Thyroid gland (tissue), 4 donors: ENCODE measurements around the gene CD101. TPM values are rescaled to one million over a fixed set of nuclear protein-coding genes. Genes with fewer than 3 reads are reported as not detected.

Experiments
- DNase-seq, 2 donors: peaks; one replicate each; pipeline ENCODE4 v3.0.0-alpha.2; 2019
- H3K27ac ChIP-seq, 3 donors: fragments of 200-600 bp; sonication (generic); 1 replicate in 2 of 3; 2 replicates in 1 of 3; pipeline ENCODE4 v1.5.1; 2016 to 2019; ENCODE audit warnings: mild to moderate bottlenecking in 1 of 3, moderate library complexity in 1 of 3
- H3K27me3 ChIP-seq: fragments of 200-600 bp; sonication (generic); one replicate; pipeline ENCODE4 v1.5.1; 2019
- H3K36me3 ChIP-seq, 2 donors: fragments of 200-600 bp; sonication (generic); one replicate each; pipeline ENCODE4 v1.5.1; 2016 to 2019
- H3K4me1 ChIP-seq, 2 donors: fragments of 200-600 bp; sonication (generic); one replicate each; pipeline ENCODE4 v1.5.1; 2017 to 2019
- H3K4me3 ChIP-seq, 3 donors: fragments of 200-600 bp; sonication (generic); replicated peaks in 1 of 3; 1 replicate in 2 of 3; 2 replicates in 1 of 3; pipeline ENCODE4 v1.5.1; 2016; ENCODE audit warnings: mild to moderate bottlenecking in 1 of 3
- H3K9me3 ChIP-seq: fragments of 200-600 bp; sonication (generic); one replicate; pipeline ENCODE4 v1.5.1; 2017
- POLR2A ChIP-seq, 2 donors: fragments of 450-650 bp; IDR thresholded peaks; one replicate each; pipeline ENCODE4 v1.6.1; 2017; ENCODE audit warnings: antibody characterized with exemption in 2 of 2, mild to moderate bottlenecking in 2 of 2, moderate library complexity in 1 of 2
- WGBS, 2 donors: methylation state at CpG; one replicate each; pipeline ENCODE4 v1.1.5; 2017; 5-methylcytosine and 5-hydroxymethylcytosine counted together
- intact Hi-C: fragments of 100-400 bp; cut with DNase I; formaldehyde crosslinking; loops from one replicate; pipeline ENCODE4 v1.15.1; 2023
- total RNA-seq, 4 donors: library from RNA; depleted of rRNA; stranded (reverse); fragments of >200 nt; gene quantifications; one replicate each; pipeline ENCODE4 v1.2.3, GENCODE V29; 2016
- TF ChIP-seq, protein P1 (sequence below), 6 experiments: fragments of 200-600 bp in 3 of 6; fragments of 450-650 bp in 3 of 6; sonication (generic) in 3 of 6; IDR thresholded peaks; one replicate each; pipeline ENCODE4 v1.5.1; 2016 to 2019; ENCODE audit warnings: antibody characterized with exemption in 6 of 6, mild to moderate bottlenecking in 2 of 6, inconsistent platforms in 1 of 6, moderate library complexity in 1 of 6

CD101 gene
- total RNA-seq, 4 donors from 2014 or later, result 0.13 to 1.3 (median 0.73) TPM

- H3K36me3 ChIP-seq, result no peaks in the 10 kb centered on the region
- no peaks in the 10 kb centered on the region for H3K4me1 ChIP-seq
- no peaks in the 10 kb centered on the region for H3K9me3 ChIP-seq
- H3K4me3 ChIP-seq, result no peak overlapping the region
- TF ChIP-seq, protein P1, sequence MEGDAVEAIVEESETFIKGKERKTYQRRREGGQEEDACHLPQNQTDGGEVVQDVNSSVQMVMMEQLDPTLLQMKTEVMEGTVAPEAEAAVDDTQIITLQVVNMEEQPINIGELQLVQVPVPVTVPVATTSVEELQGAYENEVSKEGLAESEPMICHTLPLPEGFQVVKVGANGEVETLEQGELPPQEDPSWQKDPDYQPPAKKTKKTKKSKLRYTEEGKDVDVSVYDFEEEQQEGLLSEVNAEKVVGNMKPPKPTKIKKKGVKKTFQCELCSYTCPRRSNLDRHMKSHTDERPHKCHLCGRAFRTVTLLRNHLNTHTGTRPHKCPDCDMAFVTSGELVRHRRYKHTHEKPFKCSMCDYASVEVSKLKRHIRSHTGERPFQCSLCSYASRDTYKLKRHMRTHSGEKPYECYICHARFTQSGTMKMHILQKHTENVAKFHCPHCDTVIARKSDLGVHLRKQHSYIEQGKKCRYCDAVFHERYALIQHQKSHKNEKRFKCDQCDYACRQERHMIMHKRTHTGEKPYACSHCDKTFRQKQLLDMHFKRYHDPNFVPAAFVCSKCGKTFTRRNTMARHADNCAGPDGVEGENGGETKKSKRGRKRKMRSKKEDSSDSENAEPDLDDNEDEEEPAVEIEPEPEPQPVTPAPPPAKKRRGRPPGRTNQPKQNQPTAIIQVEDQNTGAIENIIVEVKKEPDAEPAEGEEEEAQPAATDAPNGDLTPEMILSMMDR (IDR thresholded peaks at IDR 0.05), result no peak
- no peak for TF ChIP-seq POLR2A (IDR thresholded peaks at IDR 0.05)
- H3K27me3 ChIP-seq, result no peaks in the 10 kb centered on the region
- intact Hi-C loops, result loop anchor here (5.0 kb wide), 2 partner anchors 53 to 218 kb away; partner anchors contain the start of gene TRIM45
- H3K27ac ChIP-seq, result no peak overlapping the region
- 90 to 91% methylated on average over 4 of the region's 4 CpGs for WGBS, 2 donors
- no peak for DNase-seq
Observed at GRCh38 chr1:117069220-117069844, 67.8 kb downstream of the CD101 start.

- WGBS, 2 donors, result 88 to 93% methylated on average over 2 of the region's 2 CpGs
- Histone ChIP-seq H3K27me3 (no peaks in the 10 kb centered on the region), H3K36me3 (peaks cover 0 to 2% of the 10 kb centered on the region in 2 donors), H3K27ac (no peak overlapping the region), H3K9me3 (no peaks in the 10 kb centered on the region), H3K4me1 (no peaks in the 10 kb centered on the region), H3K4me3 (no peak overlapping the region)
- TF ChIP-seq, protein P1 (IDR thresholded peaks at IDR 0.05), result no peak
- TF ChIP-seq POLR2A (IDR thresholded peaks at IDR 0.05), result no peak
- intact Hi-C loops, result no loop called here
- no peak for DNase-seq
Observed at GRCh38 chr1:117070124-117070523, 68.6 kb downstream of the CD101 start.

GRCh38 chr1:117076648-117077047, 75.1 kb downstream of the CD101 start:
- Histone ChIP-seq H3K4me3 (no peak overlapping the region), H3K27ac (no peak overlapping the region), H3K36me3 (peaks cover 0 to 23% of the 10 kb centered on the region in 2 donors), H3K4me1 (no peaks in the 10 kb centered on the region), H3K9me3 (no peaks in the 10 kb centered on the region), H3K27me3 (no peaks in the 10 kb centered on the region)
- WGBS, 2 donors, result 96 to 97% methylated on average over 5 of the region's 5 CpGs
- intact Hi-C loops, result no loop called here
- no peak for DNase-seq
- no peak for TF ChIP-seq POLR2A (IDR thresholded peaks at IDR 0.05)
- TF ChIP-seq, protein P1 (IDR thresholded peaks at IDR 0.05), result no peak

DNA sequence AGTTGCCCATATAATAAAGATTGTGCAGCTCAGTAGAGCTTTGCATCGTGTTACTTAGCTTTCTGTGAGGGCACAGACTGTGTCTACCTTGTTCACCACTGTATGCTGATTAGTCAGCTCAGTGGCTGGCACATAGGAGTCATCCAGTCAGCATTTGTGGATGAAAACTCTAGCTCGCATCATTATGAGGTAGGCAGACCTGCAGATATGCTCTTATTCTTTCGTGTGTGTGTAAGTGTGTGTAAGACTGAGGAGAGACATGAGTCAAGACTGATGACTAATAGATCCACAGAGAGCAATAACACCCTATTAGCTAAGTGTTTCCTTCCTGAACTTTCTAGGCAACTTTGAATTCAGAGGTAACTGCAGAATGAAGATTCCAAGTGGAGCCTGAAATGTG, 75.7 kb downstream of the CD101 start:
- TF ChIP-seq POLR2A (IDR thresholded peaks at IDR 0.05), result no peak
- TF ChIP-seq, protein P1 (IDR thresholded peaks at IDR 0.05), result no peak
- Histone ChIP-seq H3K27ac (no peak overlapping the region), H3K4me3 (no peak overlapping the region), H3K4me1 (no peaks in the 10 kb centered on the region), H3K27me3 (no peaks in the 10 kb centered on the region), H3K36me3 (peaks cover 0 to 30% of the 10 kb centered on the region in 2 donors), H3K9me3 (no peaks in the 10 kb centered on the region)
- intact Hi-C loops, result no loop called here
- WGBS, 2 donors, result 55 to 72% methylated on average over 3 of the region's 3 CpGs
- DNase-seq, result no peak

GRCh38 chr1:117079737-117080136, 78.2 kb downstream of the CD101 start:
- Histone ChIP-seq H3K9me3 (no peaks in the 10 kb centered on the region), H3K27me3 (no peaks in the 10 kb centered on the region), H3K36me3 (peaks cover 0 to 32% of the 10 kb centered on the region in 2 donors), H3K4me1 (no peaks in the 10 kb centered on the region), H3K27ac (no peak overlapping the region), H3K4me3 (no peak overlapping the region)
- no peak for DNase-seq
- intact Hi-C loops, result no loop called here
- TF ChIP-seq, protein P1 (IDR thresholded peaks at IDR 0.05), result no peak
- no peak for TF ChIP-seq POLR2A (IDR thresholded peaks at IDR 0.05)
- WGBS, 2 donors, result 93 to 98% methylated on average over 6 of the region's 6 CpGs
